GM23338 (cell line): Measurements from ENCODE around the gene AGAP1. TPM values are rescaled to one million over a fixed set of nuclear protein-coding genes. Genes with fewer than 3 reads are reported as not detected.

ENCODE experiments used
- ATAC-seq: fragments of 200-7000 bp; cut with Tn5 transposase; 3 replicates; pipeline ENCODE4 v1.9.1; 2020
- DNase-seq: peaks from one replicate; pipeline ENCODE4 v3.0.0-alpha.2; 2015; ENCODE audit warnings: low spot score
- H2AFZ ChIP-seq: fragments of 200-600 bp; sonication (generic); 2 replicates; pipeline ENCODE4 v1.8.0; 2016; ENCODE audit warnings: antibody characterized with exemption, mild to moderate bottlenecking, moderate library complexity
- H3F3A ChIP-seq: fragments of 200-600 bp; sonication (generic); replicated peaks from 2 replicates; pipeline ENCODE4 v1.8.0; 2017; ENCODE audit warnings: antibody characterized with exemption, mixed run types, low read depth
- H3K27ac ChIP-seq: fragments of 200-600 bp; sonication (generic); 2 replicates; pipeline ENCODE4 v1.6.1; 2016; ENCODE audit warnings: low read depth
- H3K27me3 ChIP-seq: fragments of 200-600 bp; sonication (generic); 2 replicates; pipeline ENCODE4 v1.8.0; 2016; ENCODE audit warnings: mild to moderate bottlenecking, mixed run types, moderate library complexity; ENCODE audit not compliant: insufficient read depth
- H3K36me3 ChIP-seq: fragments of 200-600 bp; sonication (generic); 2 replicates; pipeline ENCODE4 v1.8.0; 2016; ENCODE audit warnings: mild to moderate bottlenecking; ENCODE audit not compliant: insufficient read depth
- H3K4me1 ChIP-seq: fragments of 200-600 bp; sonication (generic); 2 replicates; pipeline ENCODE4 v1.8.0; 2016; ENCODE audit warnings: mild to moderate bottlenecking, moderate library complexity; ENCODE audit not compliant: insufficient read depth
- H3K4me2 ChIP-seq: fragments of 200-600 bp; sonication (generic); 2 replicates; pipeline ENCODE4 v1.7.1; 2017; ENCODE audit warnings: mixed run types
- H3K4me3 ChIP-seq: fragments of 200-600 bp; sonication (generic); 2 replicates; pipeline ENCODE4 v1.6.1; 2016; ENCODE audit warnings: mixed run types
- H3K79me2 ChIP-seq: fragments of 200-600 bp; sonication (generic); replicated peaks from 2 replicates; pipeline ENCODE4 v1.8.0; 2017; ENCODE audit warnings: mild to moderate bottlenecking; ENCODE audit not compliant: insufficient read depth
- H3K9me2 ChIP-seq: fragments of 200-600 bp; sonication (generic); 2 replicates; pipeline ENCODE4 v1.8.0; 2017; ENCODE audit not compliant: insufficient read depth
- H4K20me1 ChIP-seq: fragments of 200-600 bp; sonication (generic); replicated peaks from 2 replicates; pipeline ENCODE4 v1.8.0; 2017; ENCODE audit warnings: mild to moderate bottlenecking; ENCODE audit not compliant: insufficient read depth
- H3K27ac Mint-ChIP-seq: 2 replicates; pipeline ENCODE4 v1.8.0; 2020; ENCODE audit warnings: inconsistent platforms, mild to moderate bottlenecking, moderate library complexity, mixed read lengths
- H3K27me3 Mint-ChIP-seq: 3 replicates; pipeline ENCODE4 v1.8.0; 2022; ENCODE audit warnings: low read depth, mild to moderate bottlenecking, moderate library complexity, mixed read lengths, inconsistent platforms; ENCODE audit not compliant: insufficient read depth, poor library complexity
- H3K36me3 Mint-ChIP-seq: 3 replicates; pipeline ENCODE4 v1.8.0; 2021; ENCODE audit warnings: low read depth, mild to moderate bottlenecking, inconsistent platforms, moderate library complexity, mixed read lengths
- H3K4me1 Mint-ChIP-seq: 3 replicates; pipeline ENCODE4 v1.8.0; 2020; ENCODE audit warnings: mild to moderate bottlenecking, inconsistent platforms, mixed read lengths
- H3K4me3 Mint-ChIP-seq: 3 replicates; pipeline ENCODE4 v1.8.0; 2021; ENCODE audit warnings: moderate library complexity, mild to moderate bottlenecking, inconsistent platforms, mixed read lengths
- H3K9me3 Mint-ChIP-seq: 3 replicates; pipeline ENCODE4 v1.8.0; 2020; ENCODE audit warnings: moderate library complexity, mild to moderate bottlenecking, inconsistent platforms, mixed read lengths
- CREB1 ChIP-seq: fragments of 250-450 bp; sonication (Bioruptor Pico); IDR thresholded peaks from 2 replicates; pipeline ENCODE4 v1.5.0; 2020; ENCODE audit warnings: low read depth, mild to moderate bottlenecking, moderate library complexity
- CTCF ChIP-seq, 2 experiments: fragments of 200-600 bp in 1 of 2; sonication (generic) in 1 of 2; conservative IDR thresholded peaks; 2 replicates each; pipeline versions ENCODE4 v1.5.1 to v1.6.1; 2016 to 2017; ENCODE audit warnings: antibody characterized with exemption in 2 of 2, low read depth in 2 of 2, mild to moderate bottlenecking in 2 of 2, moderate library complexity in 1 of 2
- EZH2phosphoT487 ChIP-seq: fragments of 200-600 bp; sonication (generic); IDR thresholded peaks from one replicate; pipeline ENCODE4 v1.8.1; 2018; ENCODE audit warnings: antibody characterized with exemption; ENCODE audit not compliant: unreplicated experiment
- JUNB ChIP-seq: IDR thresholded peaks from one replicate; pipeline ENCODE4 v1.6.1; 2016; ENCODE audit warnings: antibody characterized with exemption; ENCODE audit not compliant: unreplicated experiment
- POLR2AphosphoS5 ChIP-seq: IDR thresholded peaks from 2 replicates; pipeline ENCODE4 v1.6.1; 2016; ENCODE audit warnings: antibody characterized with exemption, low read depth
- REST ChIP-seq: IDR thresholded peaks from one replicate; pipeline ENCODE4 v1.6.1; 2018; ENCODE audit warnings: antibody characterized with exemption; ENCODE audit not compliant: unreplicated experiment
- ZNF331 ChIP-seq: fragments of 250-450 bp; sonication (Bioruptor Pico); IDR thresholded peaks from 2 replicates; pipeline ENCODE4 v1.5.0; 2020; ENCODE audit warnings: low read depth, mild to moderate bottlenecking, moderate library complexity
- polyA plus RNA-seq: library from polyadenylated mRNA; unstranded; fragments of >200 nt; fragmentation: Nextera tagmentation; extraction: Ambion mirVana; gene quantifications from 2 replicates; pipeline ENCODE4 v1.2.1, GENCODE V29; 2016
- total RNA-seq: library from RNA; depleted of rRNA; stranded (reverse); fragments of >200 nt; shearing (Covaris generic); gene quantifications from 2 replicates; pipeline ENCODE4 v1.2.3, GENCODE V29; 2014

Gene AGAP1
- total and polyA plus RNA-seq, 2 experiments from 2014 or later: 13.3 to 27.9 TPM

- Histone ChIP-seq H3K79me2 (peaks cover 99% of the 10 kb centered on the region), H3K4me2 (no peak overlapping the region)
Observed at GRCh38 chr2:235556901-235557300, 63.1 kb downstream of the AGAP1 start.

More at GRCh38 chr2:235556901-235557300, 63.1 kb downstream of the AGAP1 start:
- H3K27me3 ChIP-seq: no peaks in the 10 kb centered on the region
- Mint-ChIP-seq H3K36me3 (no peaks in the 10 kb centered on the region), H3K4me1 (peaks cover 44% of the 10 kb centered on the region), H3K9me3 (no peaks in the 10 kb centered on the region), H3K27ac (no peak overlapping the region), H3K4me3 (no peak overlapping the region), H3K27me3 (peaks cover 15% of the 10 kb centered on the region)
- H3K4me1 ChIP-seq: peaks cover 14% of the 10 kb centered on the region
- ATAC-seq: no peak
- peaks cover 8% of the 10 kb centered on the region for H4K20me1 ChIP-seq
- no peak for DNase-seq
- peaks cover 6% of the 10 kb centered on the region; the same call in 1 of the 2 replicates for H3K9me2 ChIP-seq
- no peak for TF ChIP-seq POLR2AphosphoS5
- TF ChIP-seq CTCF (conservative IDR thresholded peaks at IDR 0.05; ENCODE audit: low read depth in 2 of 2): no peak
- TF ChIP-seq JUNB: no peak
- no peak for TF ChIP-seq CREB1 (CRISPR knock-in tag)
- no peak for TF ChIP-seq ZNF331 (CRISPR knock-in tag)
- no peak for TF ChIP-seq EZH2phosphoT487
- TF ChIP-seq REST: no peak
- no peaks in the 10 kb centered on the region for H3F3A ChIP-seq
- no peak overlapping the region for H2AFZ ChIP-seq
- H3K4me3 ChIP-seq: no peak overlapping the region
- H3K36me3 ChIP-seq: no peaks in the 10 kb centered on the region; the same call in 1 of the 2 replicates
- no peak overlapping the region for H3K27ac ChIP-seq
